GM10847 (cell line): Measurements from ENCODE around the gene TTBK1.

Experiments used
- POLR2A ChIP-seq: IDR thresholded peaks from 2 replicates; pipeline ENCODE4 v1.6.1; 2011; ENCODE audit not compliant: insufficient read length; ENCODE audit errors: extremely low read depth

Gene TTBK1

GRCh38 chr6:43293698-43294097, 50.4 kb downstream of the TTBK1 start:
- no peak for TF ChIP-seq POLR2A

- no peak for TF ChIP-seq POLR2A
Measured at GRCh38 chr6:43294536-43294935, 51.3 kb downstream of the TTBK1 start.

GRCh38 chr6:43295456-43295855, 52.2 kb downstream of the TTBK1 start:
- no peak for TF ChIP-seq POLR2A

- TF ChIP-seq POLR2A = no peak
Measured at GRCh38 chr6:43296780-43297497, 53.7 kb downstream of the TTBK1 start.

GRCh38 chr6:43297644-43298564, 54.6 kb downstream of the TTBK1 start, which contains the start of gene SLC22A7:
SLC22A7 (plus strand) TSS chr6:43298260; CDS start chr6:43298359, 99 bp downstream.
- TF ChIP-seq POLR2A = no peak

GRCh38 chr6:43298565-43299337, 55.5 kb downstream of the TTBK1 start:
- no peak for TF ChIP-seq POLR2A

GRCh38 chr6:43299338-43300293, 56.3 kb downstream of the TTBK1 start:
- TF ChIP-seq POLR2A = no peak

- TF ChIP-seq POLR2A = no peak
Measured at GRCh38 chr6:43301081-43301870, 58.0 kb downstream of the TTBK1 start.

- TF ChIP-seq POLR2A = no peak
Measured at GRCh38 chr6:43302126-43302525, 58.8 kb downstream of the TTBK1 start.

GRCh38 chr6:43303751-43304331, 60.6 kb downstream of the TTBK1 start:
- no peak for TF ChIP-seq POLR2A

GRCh38 chr6:43304361-43304760, 61.1 kb downstream of the TTBK1 start:
- TF ChIP-seq POLR2A = no peak

GRCh38 chr6:43304882-43305281, 61.6 kb downstream of the TTBK1 start:
- TF ChIP-seq POLR2A = no peak

- no peak for TF ChIP-seq POLR2A
Measured at GRCh38 chr6:43306086-43306485, 62.8 kb downstream of the TTBK1 start.
